GM19099 (cell line): Measurements from ENCODE around the gene UBE2C.

Source experiments
- POLR2A ChIP-seq: IDR thresholded peaks from 3 replicates; pipeline ENCODE4 v1.6.1; 2011; ENCODE audit warnings: low read depth; ENCODE audit not compliant: insufficient read length; ENCODE audit errors: extremely low read depth

Gene UBE2C

GRCh38 chr20:45812157-45813005 is at the start of gene UBE2C:
TSS of gene UBE2C (plus strand) at chr20:45812644. CDS start at chr20:45812696, 52 bp downstream.
- TF ChIP-seq POLR2A, result peak; percentile 70

- no peak for TF ChIP-seq POLR2A
Measured at GRCh38 chr20:45765307-45765875, 47.1 kb upstream of the UBE2C start.

- TF ChIP-seq POLR2A, result no peak
Measured at GRCh38 chr20:45765980-45766379, 46.5 kb upstream of the UBE2C start.

GRCh38 chr20:45768479-45768878 is 44.0 kb upstream of the UBE2C start:
- TF ChIP-seq POLR2A, result no peak

- no peak for TF ChIP-seq POLR2A
Measured at GRCh38 chr20:45771182-45771759, 41.2 kb upstream of the UBE2C start.

GRCh38 chr20:45772693-45773092 is 39.8 kb upstream of the UBE2C start:
- TF ChIP-seq POLR2A, result no peak

GRCh38 chr20:45774945-45775344 is 37.5 kb upstream of the UBE2C start:
- TF ChIP-seq POLR2A, result no peak

GRCh38 chr20:45775411-45775810 is 37.0 kb upstream of the UBE2C start:
- no peak for TF ChIP-seq POLR2A

- TF ChIP-seq POLR2A, result no peak
Measured at GRCh38 chr20:45776931-45777330, 35.5 kb upstream of the UBE2C start.

GRCh38 chr20:45779011-45779915 is 33.2 kb upstream of the UBE2C start:
- no peak for TF ChIP-seq POLR2A

GRCh38 chr20:45780159-45780558 is 32.3 kb upstream of the UBE2C start:
- TF ChIP-seq POLR2A, result no peak

GRCh38 chr20:45781391-45781931 is 31.0 kb upstream of the UBE2C start:
- TF ChIP-seq POLR2A, result no peak

- no peak for TF ChIP-seq POLR2A
Measured at GRCh38 chr20:45782890-45783289, 29.6 kb upstream of the UBE2C start.

GRCh38 chr20:45783656-45784294 is 28.7 kb upstream of the UBE2C start:
- TF ChIP-seq POLR2A, result no peak

- TF ChIP-seq POLR2A, result no peak
Measured at GRCh38 chr20:45788351-45788750, 24.1 kb upstream of the UBE2C start.
